ENCODE measurements around the gene LNPEP. TPM values are rescaled to one million over a fixed set of nuclear protein-coding genes. Genes with fewer than 3 reads are reported as not detected.
A peak's percentile ranks its signal among the peaks of the same experiment; 100 is the strongest.

Gene LNPEP
- 28.2 and 35.3 TPM in 2 replicates for total RNA-seq (2014; rRNA removed; shearing (Covaris generic))

GRCh38 chr5:96935559-96936430, at the start of gene LNPEP:
TSS of gene LNPEP (plus strand) at chr5:96936080. CDS start at chr5:96936156, 76 bp downstream.
- peak; percentile 97 for DNase-seq
- peak within 1 kb of the TSS; percentile 94 for H3K27ac ChIP-seq
- 0 out of 2 replicates have a peak, but pooled peaks cover 8% of the 10 kb centered on the region for H3K4me1 ChIP-seq
- H3K4me3 ChIP-seq: peak within 1 kb of the TSS; percentile 72
- no peaks in the 10 kb centered on the region for H3K27me3 ChIP-seq
- H3K36me3 ChIP-seq: no peaks in the 10 kb centered on the region
- H3K9me3 ChIP-seq (replicated peaks): no peaks in the 10 kb centered on the region

DNA sequence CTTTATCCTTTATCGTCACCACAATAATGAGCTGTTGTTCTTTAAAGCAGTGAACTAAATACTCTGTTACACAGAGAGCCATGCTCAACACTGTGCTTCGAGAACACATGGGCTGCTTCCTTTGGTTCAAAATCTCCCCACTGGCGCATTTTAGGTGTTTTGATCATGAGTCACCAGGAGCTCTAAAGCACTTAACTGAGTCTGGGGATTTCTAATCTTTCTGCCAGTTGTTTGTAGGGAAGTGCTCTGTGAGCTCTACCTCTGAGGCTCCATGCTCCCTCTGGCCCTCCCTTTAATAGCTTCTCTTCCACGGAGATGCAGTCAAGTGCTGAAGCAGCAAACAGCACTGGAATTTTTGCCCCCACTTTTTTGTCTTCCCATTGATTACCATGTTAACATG, 42.5 kb upstream of the LNPEP start:
- Histone ChIP-seq H3K4me3 (no peak overlapping the region), H3K36me3 (no peaks in the 10 kb centered on the region), H3K27me3 (no peaks in the 10 kb centered on the region), H3K27ac (no peak overlapping the region), H3K4me1 (peaks cover 8% of the 10 kb centered on the region), H3K9me3 (replicated peaks) (no peaks in the 10 kb centered on the region)
- DNase-seq: peak; percentile 35 to 58

GRCh38 chr5:96896276-96896675, 39.6 kb upstream of the LNPEP start:
- no peaks in the 10 kb centered on the region for H3K9me3 ChIP-seq (replicated peaks)
- H3K4me1 ChIP-seq: peaks cover 8% of the 10 kb centered on the region
- H3K36me3 ChIP-seq: no peaks in the 10 kb centered on the region
- no peak for DNase-seq
- no peak overlapping the region for H3K4me3 ChIP-seq
- no peaks in the 10 kb centered on the region for H3K27me3 ChIP-seq
- no peak overlapping the region for H3K27ac ChIP-seq

DNA sequence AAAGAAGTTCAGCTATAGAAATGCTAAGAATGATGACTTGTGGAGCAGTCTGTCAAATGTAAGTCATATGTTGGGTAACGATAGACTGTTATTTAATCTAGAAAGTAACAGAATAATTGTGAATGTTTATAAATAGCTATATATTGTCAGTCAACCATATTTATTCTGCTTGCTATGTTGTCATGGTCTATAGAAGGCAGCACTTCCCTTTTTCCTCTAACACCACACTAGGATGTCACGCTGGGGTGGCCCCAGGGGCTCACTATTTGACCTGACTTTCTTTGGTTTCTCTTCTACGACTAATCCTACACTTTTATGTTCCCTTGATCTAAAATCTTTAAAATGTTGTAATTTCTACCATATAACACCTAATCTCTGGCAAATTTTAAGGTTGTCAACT, 39.1 kb upstream of the LNPEP start:
- no peak for DNase-seq
- Histone ChIP-seq H3K9me3 (replicated peaks) (0 out of 2 replicates have a peak, but pooled peaks cover 2% of the 10 kb centered on the region), H3K27me3 (no peaks in the 10 kb centered on the region), H3K4me1 (peaks cover 8% of the 10 kb centered on the region), H3K27ac (no peak overlapping the region), H3K36me3 (no peaks in the 10 kb centered on the region), H3K4me3 (no peak overlapping the region)

DNA sequence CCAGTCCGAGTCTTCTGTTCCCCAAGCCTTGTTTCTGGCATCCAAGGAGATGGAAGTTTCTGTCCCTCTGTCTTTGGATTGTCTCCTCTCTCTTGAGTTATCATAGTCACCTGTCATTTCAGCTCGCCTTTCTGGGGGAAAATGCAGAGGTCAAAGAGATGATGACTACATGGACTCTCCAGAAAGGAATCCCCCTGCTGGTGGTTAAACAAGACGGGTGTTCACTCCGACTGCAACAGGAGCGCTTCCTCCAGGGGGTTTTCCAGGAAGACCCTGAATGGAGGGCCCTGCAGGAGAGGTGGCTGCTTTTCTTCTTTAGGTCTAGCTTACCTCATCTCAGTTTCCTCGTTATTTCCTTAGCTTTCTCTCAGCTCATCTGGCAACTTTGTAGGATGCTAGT, 34.5 kb upstream of the LNPEP start:
- Histone ChIP-seq H3K4me3 (no peak overlapping the region), H3K36me3 (no peaks in the 10 kb centered on the region), H3K27ac (no peak overlapping the region), H3K9me3 (replicated peaks) (0 out of 2 replicates have a peak, but pooled peaks cover 2% of the 10 kb centered on the region), H3K27me3 (no peaks in the 10 kb centered on the region), H3K4me1 (no peaks in the 10 kb centered on the region)
- peak in 1 of 2 experiments; percentile 9 for DNase-seq

DNA sequence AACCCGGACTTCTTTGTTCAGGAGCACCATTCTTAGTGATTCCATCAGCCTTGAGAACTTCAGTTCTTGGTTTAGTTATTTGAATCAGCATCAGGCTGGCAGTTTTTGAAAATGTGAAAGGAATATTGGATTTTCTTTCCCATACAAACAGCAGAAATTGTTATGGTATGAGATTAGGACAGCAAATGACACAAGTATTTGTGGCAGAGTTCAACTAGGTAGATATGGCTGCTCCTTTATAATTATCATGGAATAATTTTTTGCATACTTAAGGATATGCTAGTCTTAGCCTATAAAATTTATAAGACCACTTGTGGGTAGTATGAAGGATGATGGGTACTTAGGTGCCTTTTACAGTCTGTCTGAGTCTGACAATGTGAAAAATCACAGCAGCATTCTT, 34.0 kb upstream of the LNPEP start:
- Histone ChIP-seq H3K4me3 (no peak overlapping the region), H3K27ac (no peak overlapping the region), H3K27me3 (no peaks in the 10 kb centered on the region), H3K9me3 (replicated peaks) (0 out of 2 replicates have a peak, but pooled peaks cover 2% of the 10 kb centered on the region), H3K4me1 (no peaks in the 10 kb centered on the region), H3K36me3 (no peaks in the 10 kb centered on the region)
- DNase-seq: no peak

- Histone ChIP-seq H3K36me3 (no peaks in the 10 kb centered on the region), H3K27ac (no peak overlapping the region)
- no peak for DNase-seq
Measured at GRCh38 chr5:96902876-96903275, 33.0 kb upstream of the LNPEP start.

GRCh38 chr5:96903300-96903699, 32.6 kb upstream of the LNPEP start:
- DNase-seq: no peak
- no peaks in the 10 kb centered on the region for H3K36me3 ChIP-seq
- no peak overlapping the region for H3K27ac ChIP-seq
- H3K4me3 ChIP-seq: no peak overlapping the region
- no peaks in the 10 kb centered on the region for H3K4me1 ChIP-seq
- H3K27me3 ChIP-seq: no peaks in the 10 kb centered on the region
- 0 out of 2 replicates have a peak, but pooled peaks cover 2% of the 10 kb centered on the region for H3K9me3 ChIP-seq (replicated peaks)

More at GRCh38 chr5:96902876-96903275, 33.0 kb upstream of the LNPEP start:
- Histone ChIP-seq H3K4me1 (no peaks in the 10 kb centered on the region), H3K9me3 (replicated peaks) (0 out of 2 replicates have a peak, but pooled peaks cover 2% of the 10 kb centered on the region), H3K27me3 (no peaks in the 10 kb centered on the region), H3K4me3 (no peak overlapping the region)

DNA sequence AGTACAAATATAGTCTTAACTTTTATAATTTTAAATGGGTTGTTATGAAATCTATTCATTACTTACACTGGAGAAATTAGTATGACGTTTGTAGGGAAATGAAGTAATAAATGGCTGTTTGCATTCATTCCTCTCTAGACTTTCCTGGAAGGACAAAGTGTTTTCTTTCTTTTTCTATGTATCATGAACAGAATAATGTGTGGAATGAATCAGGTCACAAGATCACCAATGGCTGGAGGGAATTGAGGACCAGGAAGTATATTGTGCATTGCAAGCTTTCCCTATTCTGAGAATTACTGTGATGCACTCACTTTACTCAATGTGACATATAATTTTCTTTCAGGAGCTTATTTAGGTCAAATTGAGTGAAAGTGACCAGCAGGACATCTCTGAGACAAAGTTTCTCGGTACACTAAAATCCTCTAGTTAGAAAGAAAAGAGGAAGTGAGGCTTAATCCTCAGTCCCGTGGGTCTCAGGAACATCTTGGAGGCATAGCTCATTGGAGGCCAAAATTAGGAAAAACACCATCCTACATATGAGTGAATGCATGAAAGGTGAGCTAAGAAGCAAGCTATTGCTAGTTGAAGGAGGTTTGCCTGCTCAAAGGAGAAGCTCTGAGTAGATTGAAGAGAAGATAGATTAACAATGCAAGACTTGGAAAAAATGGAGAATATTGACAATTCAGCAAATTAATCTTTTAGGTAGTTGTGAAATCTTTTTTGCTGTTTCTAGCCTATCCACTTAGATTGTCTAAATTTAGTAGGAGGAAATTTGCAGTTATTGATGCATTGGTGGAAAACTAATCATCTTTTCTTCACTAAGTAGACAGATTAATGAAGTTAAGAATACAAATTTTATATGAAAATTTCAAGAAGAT, 31.6 kb upstream of the LNPEP start:
- H3K9me3 ChIP-seq (replicated peaks): 0 out of 2 replicates have a peak, but pooled peaks cover 2% of the 10 kb centered on the region
- H3K4me1 ChIP-seq: no peaks in the 10 kb centered on the region
- no peak overlapping the region for H3K27ac ChIP-seq
- H3K36me3 ChIP-seq: no peaks in the 10 kb centered on the region
- H3K27me3 ChIP-seq: no peaks in the 10 kb centered on the region
- no peak overlapping the region for H3K4me3 ChIP-seq
- no peak for DNase-seq

DNA sequence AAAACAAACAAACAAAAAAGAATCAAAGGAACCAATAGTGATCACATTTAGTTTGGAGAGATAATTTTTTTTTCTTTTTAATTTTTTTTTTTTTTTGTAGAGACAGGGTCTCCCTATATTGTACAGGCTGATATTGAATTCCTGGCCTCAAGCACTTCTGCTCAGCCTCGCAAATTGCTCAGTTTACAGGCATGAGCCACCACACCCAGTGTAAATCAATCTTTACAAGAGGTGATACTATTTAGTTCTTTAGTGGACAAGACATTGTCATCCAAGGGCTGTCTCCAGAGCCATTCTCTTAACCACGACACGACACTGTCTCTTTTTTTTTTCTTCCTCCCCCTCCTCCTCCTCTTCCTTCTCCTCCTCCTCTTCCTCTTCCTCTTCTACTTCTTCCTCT, 30.0 kb upstream of the LNPEP start:
- Histone ChIP-seq H3K9me3 (replicated peaks) (0 out of 2 replicates have a peak, but pooled peaks cover 2% of the 10 kb centered on the region), H3K27me3 (no peaks in the 10 kb centered on the region), H3K27ac (no peak overlapping the region), H3K36me3 (no peaks in the 10 kb centered on the region), H3K4me1 (no peaks in the 10 kb centered on the region), H3K4me3 (no peak overlapping the region)
- no peak for DNase-seq

GRCh38 chr5:96909003-96909402, 26.9 kb upstream of the LNPEP start:
- Histone ChIP-seq H3K36me3 (no peaks in the 10 kb centered on the region), H3K9me3 (replicated peaks) (no peaks in the 10 kb centered on the region), H3K27ac (no peak overlapping the region), H3K27me3 (no peaks in the 10 kb centered on the region), H3K4me1 (no peaks in the 10 kb centered on the region), H3K4me3 (no peak overlapping the region)
- DNase-seq: no peak

DNA sequence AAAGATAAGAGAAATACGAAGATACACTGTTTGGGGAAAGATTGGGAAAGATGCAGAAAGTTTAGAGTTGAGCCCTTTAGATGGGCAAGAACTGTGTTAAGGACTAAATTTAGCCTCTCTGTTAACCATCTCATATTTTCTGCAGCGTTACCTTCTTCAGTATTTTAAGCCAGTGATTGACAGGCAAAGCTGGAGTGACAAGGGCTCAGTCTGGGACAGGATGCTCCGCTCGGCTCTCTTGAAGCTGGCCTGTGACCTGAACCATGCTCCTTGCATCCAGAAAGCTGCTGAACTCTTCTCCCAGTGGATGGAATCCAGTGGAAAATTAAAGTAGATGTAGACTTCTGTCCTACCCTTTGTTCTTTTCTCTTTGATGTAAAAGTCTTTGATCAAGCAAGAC, 26.4 kb upstream of the LNPEP start:
- Histone ChIP-seq H3K36me3 (no peaks in the 10 kb centered on the region), H3K4me3 (no peak overlapping the region), H3K4me1 (no peaks in the 10 kb centered on the region), H3K9me3 (replicated peaks) (no peaks in the 10 kb centered on the region), H3K27ac (no peak overlapping the region), H3K27me3 (no peaks in the 10 kb centered on the region)
- DNase-seq: no peak

- Histone ChIP-seq H3K27ac (no peak overlapping the region), H3K4me3 (no peak overlapping the region), H3K27me3 (no peaks in the 10 kb centered on the region), H3K9me3 (replicated peaks) (no peaks in the 10 kb centered on the region), H3K36me3 (no peaks in the 10 kb centered on the region), H3K4me1 (no peaks in the 10 kb centered on the region)
- no peak for DNase-seq
Measured at GRCh38 chr5:96911139-96911538, 24.7 kb upstream of the LNPEP start.

DNA sequence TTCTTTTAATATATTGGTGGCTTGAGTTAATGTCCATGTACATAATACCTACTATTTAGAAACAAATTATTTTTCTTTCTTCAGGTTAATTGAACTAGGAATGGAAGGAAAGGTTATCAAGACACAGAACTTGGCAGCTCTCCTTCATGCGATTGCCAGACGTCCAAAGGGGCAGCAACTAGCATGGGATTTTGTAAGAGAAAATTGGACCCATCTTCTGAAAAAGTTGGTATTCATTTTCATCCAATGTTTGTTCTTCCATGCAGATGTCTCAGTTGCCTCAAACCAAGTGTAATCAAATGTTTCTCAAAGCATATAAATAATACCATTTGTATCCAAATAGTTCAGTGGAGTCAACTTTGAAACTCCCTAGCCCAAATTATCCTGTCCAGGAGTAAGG, 22.6 kb upstream of the LNPEP start:
- no peaks in the 10 kb centered on the region for H3K27me3 ChIP-seq
- no peaks in the 10 kb centered on the region for H3K36me3 ChIP-seq
- no peak overlapping the region for H3K4me3 ChIP-seq
- no peak for DNase-seq
- H3K27ac ChIP-seq: no peak overlapping the region
- no peaks in the 10 kb centered on the region for H3K4me1 ChIP-seq
- no peaks in the 10 kb centered on the region for H3K9me3 ChIP-seq (replicated peaks)

DNA sequence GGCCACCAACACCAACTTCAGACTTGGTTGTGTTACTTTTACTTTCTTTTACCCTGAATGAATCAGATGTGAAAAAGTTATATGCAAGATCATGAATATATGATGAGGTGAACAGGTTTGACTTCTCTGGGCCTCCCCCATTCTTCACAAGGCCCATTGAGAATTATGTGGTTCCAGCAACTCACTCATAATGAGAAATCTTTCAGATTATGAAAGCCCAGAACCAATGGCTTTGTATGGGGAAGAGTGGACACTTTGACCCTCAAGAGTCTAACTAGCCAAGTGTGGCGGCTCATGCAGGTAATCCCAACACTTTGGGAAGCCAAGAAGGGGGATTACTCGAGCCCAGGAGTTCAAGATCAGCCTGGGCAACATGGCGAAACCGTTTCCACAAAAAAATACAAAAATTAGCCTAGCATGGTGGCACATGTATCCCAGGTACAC, 16.1 kb upstream of the LNPEP start:
- H3K4me1 ChIP-seq: no peaks in the 10 kb centered on the region
- H3K27ac ChIP-seq: no peak overlapping the region
- H3K4me3 ChIP-seq: no peak overlapping the region
- DNase-seq: no peak
- no peaks in the 10 kb centered on the region for H3K9me3 ChIP-seq (replicated peaks)
- no peaks in the 10 kb centered on the region for H3K36me3 ChIP-seq
- H3K27me3 ChIP-seq: no peaks in the 10 kb centered on the region

Measured in SJCRH30 (cell line).